LNCaP clone FGC (cell line): Measurements from ENCODE around the gene HS3ST4.

ENCODE experiments used
- DNase-seq: peaks from one replicate; pipeline ENCODE4 v3.0.0-alpha.2; 2011; ENCODE audit warnings: low read depth
- H3K4me3 ChIP-seq: 2 replicates; pipeline ENCODE4 v1.5.1; 2011; ENCODE audit warnings: mild to moderate bottlenecking, low read depth, low read length, control low read depth
- CTCF ChIP-seq: IDR thresholded peaks from 2 replicates; pipeline ENCODE4 v1.5.1; 2012; ENCODE audit warnings: mild to moderate bottlenecking; ENCODE audit not compliant: control insufficient read depth, insufficient read depth; ENCODE audit errors: extremely low read depth

The HS3ST4 gene

GRCh38 chr16:25951999-25952398 is 260.2 kb downstream of the HS3ST4 start:
- no peak for TF ChIP-seq CTCF
- no peak overlapping the region for H3K4me3 ChIP-seq

GRCh38 chr16:25952983-25953382 is 261.2 kb downstream of the HS3ST4 start:
- DNase-seq: no peak
- no peak overlapping the region for H3K4me3 ChIP-seq
- no peak for TF ChIP-seq CTCF

More at GRCh38 chr16:25951999-25952398, 260.2 kb downstream of the HS3ST4 start:
- DNase-seq: no peak

- no peak for TF ChIP-seq CTCF
- H3K4me3 ChIP-seq: no peak overlapping the region
- no peak for DNase-seq
Measured at GRCh38 chr16:25957707-25958106, 265.9 kb downstream of the HS3ST4 start.

- no peak for DNase-seq
- no peak for TF ChIP-seq CTCF
- no peak overlapping the region for H3K4me3 ChIP-seq
Measured at GRCh38 chr16:25959221-25959620, 267.5 kb downstream of the HS3ST4 start.

- DNase-seq: no peak
- TF ChIP-seq CTCF: no peak
- no peak overlapping the region for H3K4me3 ChIP-seq
Measured at GRCh38 chr16:25966172-25967097, 274.7 kb downstream of the HS3ST4 start.

GRCh38 chr16:25977121-25977520 is 285.4 kb downstream of the HS3ST4 start:
- no peak for DNase-seq
- no peak for TF ChIP-seq CTCF

GRCh38 chr16:25978218-25978617 is 286.5 kb downstream of the HS3ST4 start:
- TF ChIP-seq CTCF: no peak
- peak; percentile 1 for DNase-seq
- no peak overlapping the region for H3K4me3 ChIP-seq

More at GRCh38 chr16:25977121-25977520, 285.4 kb downstream of the HS3ST4 start:
- no peak overlapping the region for H3K4me3 ChIP-seq
